ENCODE results near the gene WDR90. TPM values are rescaled to one million over a fixed set of nuclear protein-coding genes. Genes with fewer than 3 reads are reported as not detected.

The WDR90 gene
- total and polyA plus RNA-seq, 10 of the 15 experiments (the other 5 are each of a cell fraction or from before 2014, with no cell fraction given): 2.0 to 65.0 (median 16.7) TPM

GRCh38 chr16:705431-706188 is 56.4 kb downstream of the WDR90 start, which contains the start of gene FBXL16:
FBXL16 (minus strand) TSS chr16:705801; CDS start chr16:697405, 8,396 bp downstream.
- 18% methylated on average over 33 of the region's 115 CpGs for WGBS (ENCODE audit: insufficient coverage, insufficient replicate concordance, low lambda C conversion rate, missing lambda C conversion rate)
- no peak within 1 kb of the TSS for H3K9ac ChIP-seq (ENCODE audit: control insufficient read depth, insufficient read depth, low read length)
- no peaks in the 10 kb centered on the region for H3K36me3 ChIP-seq (ENCODE audit: control insufficient read depth in 2 of 2, insufficient read depth in 2 of 2, low read length in 1 of 2)
- ChIA-PET SMC1A (ENCODE audit: uncharacterized antibody, unreplicated experiment) (no interaction called here), CTCF (no interaction called here), POLR2A (no interaction called here), RAD21 (ENCODE audit: unreplicated experiment) (no interaction called here)
- H4K20me1 ChIP-seq (ENCODE audit: control insufficient read depth, insufficient read depth): no peaks in the 10 kb centered on the region
- no peak for DNase-seq (ENCODE audit: low read depth, low spot score)
- no peaks in the 10 kb centered on the region for H3K4me1 ChIP-seq (ENCODE audit: control insufficient read depth, insufficient read depth, low read length)
- peaks cover 0 to 11% of the 10 kb centered on the region in 2 experiments; a peak in 2 of 4 replicates for H3K27me3 ChIP-seq (replicated peaks in 1 of 2; ENCODE audit: control insufficient read depth in 2 of 2, insufficient read depth in 2 of 2, low read length in 1 of 2)
- H3K4me3 ChIP-seq: no peak within 1 kb of the TSS
- ATAC-seq: no peak
- no TSS peak for BruUV-seq (replicated peaks)
- no peaks in the 10 kb centered on the region for H3K79me2 ChIP-seq (ENCODE audit: control insufficient read depth, insufficient read depth, low read length)
- in situ Hi-C loops (cut with MboI): no loop called here
- H3K4me2 ChIP-seq (ENCODE audit: control insufficient read depth, insufficient read depth): no peak within 1 kb of the TSS
- no peak within 1 kb of the TSS for H2AFZ ChIP-seq (ENCODE audit: control insufficient read depth, low read depth, low read length)
- no peak for FAIRE-seq
- no peaks in the 10 kb centered on the region for H3K9me3 ChIP-seq (replicated peaks; ENCODE audit: control insufficient read depth, insufficient read depth, low read length)
- intact Hi-C loops (cut with micrococcal nuclease; ENCODE audit: unreplicated experiment): no loop called here
- no peak within 1 kb of the TSS for H3K27ac ChIP-seq (ENCODE audit: control insufficient read depth, insufficient read depth)
- TF ChIP-seq NFIC (IDR thresholded peaks at IDR 0.05; ENCODE audit: low read depth, low read length) (no peak), SMARCA5 (IDR thresholded peaks at IDR 0.05) (no peak), ZBTB4 (CRISPR knock-in tag; IDR thresholded peaks at IDR 0.05) (no peak), MEF2B (IDR thresholded peaks at IDR 0.05; ENCODE audit: partially characterized antibody, poor library complexity, severe bottlenecking) (no peak), HDAC6 (IDR thresholded peaks at IDR 0.05; ENCODE audit: unreplicated experiment) (no peak), CBX5 (IDR thresholded peaks at IDR 0.05; ENCODE audit: low read depth) (no peak), ZNF217 (IDR thresholded peaks at IDR 0.05) (no peak), SP1 (IDR thresholded peaks at IDR 0.05; ENCODE audit: low read depth, low read length) (no peak), ZBTB40 (IDR thresholded peaks at IDR 0.05; ENCODE audit: borderline replicate concordance) (no peak), SKIL (IDR thresholded peaks at IDR 0.05; ENCODE audit: low read depth, poor library complexity, severe bottlenecking) (no peak), STAT1 (conservative IDR thresholded peaks at IDR 0.05) (no peak), SIX5 (IDR thresholded peaks at IDR 0.05; ENCODE audit: low read depth, low read length, severe bottlenecking) (no peak), ZZZ3 (IDR thresholded peaks at IDR 0.05; ENCODE audit: control insufficient read depth, insufficient read length, low read depth) (no peak)
- TF ChIP-seq, protein P1, sequence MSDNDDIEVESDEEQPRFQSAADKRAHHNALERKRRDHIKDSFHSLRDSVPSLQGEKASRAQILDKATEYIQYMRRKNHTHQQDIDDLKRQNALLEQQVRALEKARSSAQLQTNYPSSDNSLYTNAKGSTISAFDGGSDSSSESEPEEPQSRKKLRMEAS (IDR thresholded peaks at IDR 0.05; ENCODE audit: low read depth, low read length): no peak
